AG08395 (cell line): ENCODE results near the gene WBP1.
A peak's percentile ranks its signal among the peaks of the same experiment; 100 is the strongest.

Source experiments
- DNase-seq: peaks from one replicate; pipeline ENCODE4 v3.0.0; 2012; ENCODE audit warnings: mixed read lengths, low spot score

Gene WBP1

GRCh38 chr2:74502720-74503505 lies 44.7 kb downstream of the WBP1 start:
- DNase-seq, result peak; percentile 83

GRCh38 chr2:74503506-74504475 lies 45.6 kb downstream of the WBP1 start:
- no peak for DNase-seq

GRCh38 chr2:74504591-74504990 lies 46.4 kb downstream of the WBP1 start:
- DNase-seq, result no peak

- DNase-seq, result no peak
These were observed 47.4 kb downstream of the WBP1 start for GRCh38 chr2:74505448-74506246.

GRCh38 chr2:74507145-74507925 lies 49.1 kb downstream of the WBP1 start, which contains the start of gene PCGF1:
Gene PCGF1 (minus strand): TSS chr2:74507695. CDS start chr2:74507668, 27 bp downstream.
- peak; percentile 98 for DNase-seq

GRCh38 chr2:74507926-74508520 lies 49.8 kb downstream of the WBP1 start:
- DNase-seq, result peak; percentile 77

- DNase-seq, result no peak
These were observed 52.0 kb downstream of the WBP1 start for GRCh38 chr2:74510272-74510671.
